Measurements from ENCODE around the gene JUP.

- TF ChIP-seq CTCF (conservative IDR thresholded peaks at IDR 0.05; ENCODE audit: low read depth, low read length) (no peak), EZH2 (IDR thresholded peaks at IDR 0.05; ENCODE audit: low read length, unreplicated experiment) (no peak), EZH2phosphoT487 (IDR thresholded peaks at IDR 0.05; ENCODE audit: borderline replicate concordance, low read length) (no peak)
Observed at GRCh38 chr17:41734949-41735313, 51.6 kb downstream of the JUP start.
